Suppressor macrophage treated with lipopolysaccharide for 4 hours (primary cell): ENCODE measurements around the gene TTLL7.

Source experiments
- DNase-seq: peaks from one replicate; pipeline ENCODE4 v3.0.0-alpha.2; 2020

TTLL7 gene

DNA sequence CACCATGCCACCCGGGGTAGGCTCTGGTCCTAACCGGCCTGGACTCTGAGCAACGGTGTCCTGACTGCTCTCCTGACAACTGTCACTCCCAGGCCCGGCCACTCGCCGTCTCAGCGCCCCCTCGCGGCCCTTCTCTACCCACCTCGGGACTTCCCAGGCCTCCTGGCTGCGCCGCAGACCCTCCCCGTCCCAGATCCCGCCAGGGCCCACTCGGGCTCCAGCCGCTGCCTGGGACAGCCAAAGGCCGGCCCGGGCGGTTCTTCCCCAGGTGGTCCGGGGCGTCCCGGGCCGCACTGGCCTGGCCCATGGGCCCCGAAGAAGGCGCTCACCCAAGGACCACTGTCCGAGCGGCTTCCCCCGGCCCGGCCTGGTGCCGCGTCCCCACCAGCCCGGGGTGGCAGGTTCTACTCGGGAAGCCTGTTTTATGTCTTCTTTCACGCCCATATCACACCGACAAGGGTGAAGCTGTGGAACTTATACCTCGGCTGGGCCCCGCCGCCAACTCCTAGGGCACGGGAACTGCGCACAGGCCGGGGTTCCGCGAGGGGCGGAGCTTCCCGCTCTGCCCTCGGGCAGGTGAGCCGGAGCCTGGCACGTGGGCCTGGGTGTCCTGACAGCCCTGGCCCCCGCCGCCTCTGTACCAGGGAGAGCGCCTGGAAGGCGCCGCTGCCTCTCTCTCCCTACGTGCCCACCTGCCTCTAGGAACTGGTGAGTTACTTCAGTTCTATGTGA is 138.3 kb downstream of the TTLL7 start:
- peak; percentile 77 for DNase-seq

DNA sequence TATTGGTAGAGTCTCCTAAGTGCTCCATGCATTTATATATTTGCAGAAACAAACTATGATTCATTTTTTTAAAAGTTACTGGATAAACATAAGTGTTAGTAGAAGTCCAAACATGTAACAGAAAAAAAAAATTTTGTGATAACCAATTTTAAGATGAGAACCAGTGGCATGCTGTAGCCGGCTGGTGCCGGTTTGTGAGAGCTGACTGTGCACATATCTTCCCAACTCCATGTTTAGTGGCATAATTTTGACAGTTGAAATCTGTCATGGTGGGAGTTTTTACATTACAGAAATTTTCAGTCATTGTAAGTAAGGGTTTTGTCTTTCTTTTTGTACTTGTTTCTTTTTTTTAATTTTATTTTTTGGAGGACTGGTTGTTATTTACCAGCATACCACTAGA is 141.2 kb downstream of the TTLL7 start:
- no peak for DNase-seq

DNA sequence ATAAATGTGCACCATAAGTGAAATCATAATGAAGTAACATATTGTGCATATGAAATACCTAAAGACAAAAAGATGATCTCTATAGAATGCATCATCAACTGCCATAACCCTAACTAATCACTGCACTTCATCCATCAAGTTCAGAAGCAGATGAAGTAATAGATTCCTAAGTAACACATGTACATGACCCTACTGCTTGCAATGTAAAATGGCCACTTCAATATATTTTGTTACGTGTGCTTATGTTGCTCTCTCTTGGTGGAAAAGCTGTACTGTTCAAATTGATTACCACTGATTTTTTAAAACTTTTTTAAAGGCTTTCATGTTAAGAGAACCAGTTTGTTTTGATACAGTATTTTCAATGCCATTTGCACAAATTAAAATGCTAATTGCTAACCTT is 141.8 kb downstream of the TTLL7 start:
- DNase-seq, result peak; percentile 9

DNA sequence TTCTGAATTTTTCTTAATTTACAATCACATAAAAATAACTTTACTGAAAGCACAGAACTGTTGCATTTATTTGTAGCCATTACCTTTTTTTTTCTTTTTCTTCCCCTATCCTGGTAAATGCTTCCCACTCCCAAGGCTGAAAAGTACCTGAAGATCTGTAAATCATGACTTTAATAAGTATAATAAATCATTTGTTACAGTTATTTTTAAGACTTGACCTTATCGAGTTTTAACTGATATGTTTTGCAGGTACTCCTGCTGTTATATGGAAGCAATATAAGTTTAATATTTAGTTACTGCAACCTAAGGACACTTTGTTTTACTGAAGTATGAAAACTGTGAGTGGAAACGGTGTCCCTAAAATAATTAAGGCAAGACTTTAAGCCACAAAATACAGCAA is 142.6 kb downstream of the TTLL7 start:
- no peak for DNase-seq

DNA sequence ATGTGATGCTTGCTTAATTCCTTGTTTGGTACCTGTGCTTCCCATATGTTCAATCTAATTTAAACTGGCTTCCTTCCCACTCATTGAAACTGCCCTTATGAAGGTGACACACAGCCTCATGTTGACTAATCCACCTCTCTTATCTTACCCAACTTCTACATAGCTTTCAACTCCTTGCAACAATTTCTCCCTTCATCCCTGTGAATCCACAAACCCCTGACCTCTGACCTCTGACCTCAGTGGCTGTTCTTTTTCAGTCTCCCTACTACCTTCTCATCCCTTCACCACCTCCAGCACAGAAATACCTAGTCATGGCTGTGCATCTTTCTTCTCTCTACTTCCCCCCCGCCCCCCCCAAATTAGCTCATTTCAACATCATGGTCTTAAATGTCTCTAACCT is 144.5 kb downstream of the TTLL7 start:
- no peak for DNase-seq

DNA sequence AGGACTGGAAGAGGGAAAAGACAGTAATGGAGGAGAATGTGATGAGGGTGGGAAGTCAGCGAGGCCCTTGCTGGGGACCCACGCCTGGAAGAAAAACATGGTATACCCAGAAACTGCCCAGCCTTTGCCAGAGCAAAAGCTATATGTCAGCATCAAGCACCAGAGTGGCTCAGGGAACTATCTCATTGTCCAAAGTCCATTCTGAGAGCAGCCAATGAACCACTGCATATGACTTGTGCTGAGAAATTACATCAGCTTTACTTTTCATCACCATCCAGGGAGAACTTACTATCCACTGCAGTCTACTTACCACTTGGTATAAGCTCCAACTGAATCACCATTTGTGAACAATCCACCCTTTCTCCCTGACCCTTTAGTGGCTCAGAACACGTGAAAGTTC is 148.1 kb downstream of the TTLL7 start:
- no peak for DNase-seq

DNA sequence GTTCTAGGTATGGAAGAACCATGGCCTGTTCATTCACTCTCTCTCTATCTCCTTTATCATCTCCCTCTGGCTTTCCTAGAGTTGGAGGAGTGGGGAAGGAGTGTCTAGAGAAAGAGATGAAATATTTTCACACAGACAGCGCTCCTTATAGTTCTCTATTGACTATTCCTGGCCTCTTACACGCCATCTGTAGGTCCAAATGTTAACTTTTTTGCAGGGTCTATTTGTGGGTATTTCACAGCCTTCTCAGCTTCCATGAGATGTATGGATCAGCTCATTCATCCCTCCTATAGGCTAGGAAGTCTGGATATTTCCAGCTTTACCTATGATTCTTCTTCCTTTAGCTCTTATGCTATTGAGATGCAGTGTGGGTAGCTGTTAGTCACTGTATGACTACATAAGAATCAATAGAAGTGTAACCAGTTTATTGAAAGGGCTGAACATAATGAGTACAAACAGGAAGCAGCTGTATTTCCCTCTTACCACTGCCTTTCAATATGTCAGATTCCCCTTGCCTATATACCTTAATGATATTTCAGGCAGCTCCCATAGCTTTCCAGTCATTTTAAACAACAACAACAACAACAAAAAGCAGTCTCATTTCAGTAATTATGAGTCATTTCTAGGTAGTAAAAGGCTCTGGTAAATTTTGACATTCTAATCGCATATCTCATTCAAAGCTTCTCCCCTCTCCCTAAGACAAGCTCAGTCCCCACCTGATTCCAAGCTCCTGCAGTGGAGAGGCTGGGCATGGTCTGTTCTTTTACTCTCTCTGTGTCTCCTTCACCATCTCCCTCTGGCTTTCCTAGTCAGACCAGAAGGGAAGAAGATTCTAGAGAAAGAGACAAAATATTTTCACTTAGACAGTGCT is 149.5 kb downstream of the TTLL7 start:
- no peak for DNase-seq

DNA sequence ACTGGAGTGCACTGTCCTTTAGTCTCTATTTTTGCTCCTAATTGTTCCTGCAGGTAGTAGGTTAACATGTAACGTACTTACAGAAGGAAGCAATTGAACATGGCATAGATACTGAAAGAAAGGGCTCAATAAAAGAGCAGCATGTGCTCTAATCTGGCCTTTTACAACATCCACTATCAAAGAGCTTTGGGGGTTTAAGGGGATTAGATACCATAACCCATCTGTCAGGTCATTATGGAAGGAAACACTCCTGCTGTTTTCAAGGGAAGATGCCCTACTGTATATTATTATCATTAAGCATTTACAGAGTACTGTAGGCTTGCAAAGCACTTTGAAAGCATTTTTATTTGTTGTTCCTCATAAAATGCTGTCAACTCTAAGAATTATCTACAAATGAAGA is 152.8 kb downstream of the TTLL7 start:
- DNase-seq, result no peak

DNA sequence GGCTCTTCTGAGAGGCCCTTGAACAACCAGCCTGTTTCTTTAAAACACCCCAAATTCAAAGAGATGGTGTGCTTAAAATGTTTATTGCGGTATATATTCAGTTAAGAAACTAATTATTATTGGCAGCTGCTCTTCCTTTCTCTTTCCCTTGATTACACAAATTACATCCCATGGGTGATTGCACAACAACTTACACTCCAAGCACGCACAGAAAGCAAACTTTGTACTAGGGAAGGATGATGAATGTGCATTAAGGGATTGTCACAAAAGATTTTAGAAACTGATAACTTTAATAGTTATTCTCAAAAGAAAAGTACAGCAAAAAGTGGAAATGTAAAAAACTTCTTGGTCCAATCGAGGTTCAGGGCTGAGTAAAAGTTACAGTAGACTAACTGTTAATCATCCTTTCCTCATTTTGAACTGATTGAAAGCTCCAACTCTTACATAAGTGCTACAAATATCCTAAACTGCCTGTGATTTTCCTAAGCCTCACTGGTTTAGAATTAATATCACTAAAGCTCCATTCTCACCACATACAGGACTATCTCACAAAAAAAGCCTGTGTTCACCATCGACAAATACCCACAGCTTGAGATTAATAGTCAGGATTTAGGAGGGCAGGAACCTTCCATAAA is 153.4 kb downstream of the TTLL7 start:
- DNase-seq, result peak; percentile 51

DNA sequence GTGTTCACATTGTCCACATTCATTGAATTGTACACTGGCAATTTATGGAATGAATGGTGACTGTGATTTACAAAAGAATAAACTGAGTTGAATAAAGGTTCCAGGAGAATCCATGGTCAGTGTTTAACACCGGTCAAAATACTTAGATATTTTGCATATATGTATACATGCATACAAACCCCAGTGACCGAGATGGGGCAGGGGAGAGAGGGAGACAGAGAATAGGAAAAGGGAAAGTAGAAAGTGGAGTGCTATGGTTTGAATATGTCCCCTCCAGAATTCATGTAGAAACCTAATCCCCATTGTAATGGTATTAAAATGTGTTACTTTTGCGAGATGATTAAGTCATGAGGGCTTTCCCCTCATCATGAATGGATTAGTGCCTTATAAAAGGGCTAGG is 154.4 kb downstream of the TTLL7 start:
- DNase-seq, result no peak

DNA sequence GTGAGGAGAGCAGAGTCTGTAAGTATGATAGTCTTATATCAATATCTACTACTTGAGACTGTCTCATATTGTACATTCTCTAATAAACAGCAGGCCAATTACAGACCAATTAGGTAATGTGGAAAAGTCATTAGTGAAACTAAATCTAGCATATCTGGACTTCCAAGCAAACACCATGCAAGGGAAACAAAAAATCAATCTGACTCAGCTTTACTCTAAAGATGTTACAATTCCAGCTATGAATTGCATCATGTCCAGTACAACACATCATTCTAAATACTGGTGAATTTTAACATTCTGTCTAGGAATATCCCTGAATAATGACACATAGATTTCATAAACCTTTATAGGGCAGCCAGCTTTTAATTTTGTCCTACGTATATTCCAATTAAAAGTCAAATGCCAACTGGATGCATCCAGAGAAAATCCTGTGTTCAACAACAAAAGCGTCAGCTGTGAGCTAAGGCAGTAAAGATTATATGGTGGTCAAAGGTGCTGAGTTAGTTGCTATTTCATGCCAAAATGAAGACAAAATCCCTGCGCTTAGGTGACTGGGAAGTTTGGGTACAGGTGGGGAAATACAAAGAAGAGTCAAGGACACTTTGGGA is 159.3 kb downstream of the TTLL7 start:
- peak; percentile 43 for DNase-seq

DNA sequence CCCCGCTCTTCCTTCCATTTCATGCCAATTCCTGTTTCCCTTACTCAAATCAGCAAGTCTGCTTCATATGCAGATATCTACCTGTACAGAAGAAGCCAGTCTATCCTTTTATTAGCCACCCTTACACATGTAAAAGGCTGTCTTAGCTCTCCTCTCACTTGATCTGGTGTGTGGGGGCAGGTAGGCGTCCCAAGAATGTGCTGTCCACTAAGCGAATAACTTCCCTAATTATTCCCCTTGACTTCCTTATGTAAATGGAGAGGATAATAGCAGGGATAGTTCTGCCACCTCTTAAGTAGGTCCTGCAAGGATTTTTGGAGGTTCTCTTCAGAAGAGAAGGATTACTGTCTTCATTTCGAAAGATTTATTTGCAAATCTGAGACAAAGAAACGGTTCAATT is 160.4 kb downstream of the TTLL7 start:
- no peak for DNase-seq

DNA sequence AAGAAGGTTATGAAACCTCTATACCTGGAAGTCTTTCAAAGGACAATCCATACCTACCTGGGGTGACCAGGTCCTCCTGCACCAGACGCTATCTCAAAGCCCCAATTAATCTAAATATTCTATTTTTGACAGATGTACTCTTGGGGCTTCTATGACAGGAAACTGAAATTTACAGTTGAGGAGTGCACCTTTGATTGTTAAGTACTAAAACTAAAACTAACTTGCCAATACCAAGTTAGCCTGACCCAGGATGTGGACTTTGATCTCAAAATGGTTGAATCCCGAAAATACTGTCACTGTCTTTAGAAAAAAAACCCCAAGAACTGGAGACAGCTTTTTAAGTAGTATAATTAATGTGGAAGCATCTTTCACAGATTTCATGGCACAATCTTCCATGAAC is 162.4 kb downstream of the TTLL7 start:
- DNase-seq, result no peak

DNA sequence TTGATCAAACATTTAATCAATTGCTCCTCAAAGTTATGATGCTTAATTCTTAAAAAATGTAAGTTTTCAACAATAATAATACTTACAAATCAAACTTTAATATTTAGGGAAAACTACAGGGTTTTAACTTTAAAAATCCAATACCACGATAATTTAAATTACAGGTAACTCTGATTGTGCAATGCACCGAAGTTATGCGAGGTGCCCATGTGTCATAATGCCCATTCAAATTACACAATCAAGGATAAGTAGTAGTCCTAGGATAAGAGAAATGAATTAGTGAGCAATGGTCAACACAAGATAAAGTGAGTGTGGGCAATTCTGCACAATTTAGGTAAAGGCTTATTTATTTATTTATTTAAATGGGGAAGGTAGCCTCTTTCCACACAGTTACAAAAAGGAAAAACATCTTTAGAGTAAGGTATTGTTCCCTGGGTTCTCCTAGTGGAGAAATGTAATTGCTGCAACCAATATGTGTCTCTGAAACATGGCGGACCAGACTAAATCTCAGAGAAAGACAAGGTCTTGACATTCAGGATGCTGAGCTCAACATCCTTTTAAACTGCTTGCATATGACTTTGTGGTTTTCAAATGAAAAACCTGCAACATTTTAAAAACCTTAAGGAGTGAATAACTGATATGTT is 164.2 kb downstream of the TTLL7 start:
- DNase-seq, result no peak

DNA sequence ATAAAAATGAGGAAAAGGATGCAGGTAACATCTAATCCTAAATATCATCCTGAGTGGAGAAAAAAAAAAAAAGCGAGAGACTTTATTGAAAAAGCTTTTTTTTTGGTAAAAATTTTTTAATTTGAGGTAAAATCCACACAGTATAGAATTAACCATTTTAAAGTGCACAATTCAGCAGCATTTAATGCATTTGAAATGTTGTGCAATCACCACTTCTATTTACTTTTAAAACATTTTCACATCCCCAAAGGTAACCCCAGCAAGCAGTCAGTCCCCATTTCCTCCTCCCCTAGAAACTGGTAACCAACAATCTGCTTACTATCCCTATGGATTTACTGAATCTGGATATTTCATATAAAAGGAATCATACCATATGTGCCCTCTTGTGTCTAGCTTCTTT is 166.7 kb downstream of the TTLL7 start:
- no peak for DNase-seq

DNA sequence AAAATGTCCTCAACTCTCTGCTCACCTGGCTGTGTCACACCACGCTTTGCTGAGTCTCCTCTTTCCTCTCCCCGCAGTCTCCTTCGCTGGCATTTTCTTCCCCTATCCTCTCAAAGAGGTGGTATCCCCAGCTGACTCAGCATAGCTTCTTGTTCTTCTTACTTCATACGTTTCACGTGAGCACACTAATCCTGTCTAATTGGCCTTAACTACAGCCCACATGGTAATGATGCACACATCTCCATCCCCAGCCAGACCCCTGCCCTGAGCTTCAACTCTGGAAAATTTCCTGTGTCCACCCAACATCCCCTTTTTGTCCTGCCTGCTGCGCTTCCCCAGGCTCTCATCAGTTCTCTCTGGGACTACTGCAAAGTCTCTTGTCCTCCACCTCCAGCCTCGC is 169.8 kb downstream of the TTLL7 start:
- no peak for DNase-seq

DNA sequence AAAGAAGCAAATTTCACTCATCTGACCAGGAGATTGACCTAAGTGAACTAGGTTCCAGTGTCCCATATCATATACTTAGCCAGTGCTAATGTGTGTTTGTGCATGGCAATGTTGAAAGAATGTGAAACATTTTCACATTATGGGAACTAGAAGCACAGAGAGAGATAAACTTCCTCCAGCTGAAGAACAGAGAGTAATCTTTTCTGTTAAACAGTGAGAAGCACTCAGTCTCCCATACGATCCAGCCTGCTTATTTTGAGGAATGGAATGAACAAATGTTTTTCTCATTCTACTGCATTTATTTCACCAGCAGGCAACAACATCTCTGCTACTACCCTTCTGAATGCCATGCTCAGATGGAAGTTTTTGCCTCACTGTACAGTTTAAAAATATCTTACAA is 170.5 kb downstream of the TTLL7 start:
- DNase-seq, result no peak

DNA sequence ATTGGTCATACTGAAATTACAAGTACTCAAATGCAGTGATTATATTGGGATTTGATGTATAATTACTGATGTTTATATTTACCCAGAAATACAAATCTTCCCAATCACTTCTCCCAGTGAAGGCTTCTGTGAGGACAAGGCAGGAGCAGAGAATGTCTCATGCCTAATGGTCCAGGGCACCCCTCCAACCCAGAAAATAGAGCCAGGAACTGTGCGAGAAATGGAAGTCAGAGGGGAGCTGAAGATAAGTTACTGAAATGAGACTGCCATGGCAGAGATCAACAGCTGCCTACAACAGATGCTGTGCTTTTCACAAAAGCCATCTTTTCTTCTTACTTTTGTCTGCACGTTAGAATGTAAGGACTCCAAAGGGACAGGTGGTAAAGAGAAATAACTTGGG is 171.2 kb downstream of the TTLL7 start:
- no peak for DNase-seq

DNA sequence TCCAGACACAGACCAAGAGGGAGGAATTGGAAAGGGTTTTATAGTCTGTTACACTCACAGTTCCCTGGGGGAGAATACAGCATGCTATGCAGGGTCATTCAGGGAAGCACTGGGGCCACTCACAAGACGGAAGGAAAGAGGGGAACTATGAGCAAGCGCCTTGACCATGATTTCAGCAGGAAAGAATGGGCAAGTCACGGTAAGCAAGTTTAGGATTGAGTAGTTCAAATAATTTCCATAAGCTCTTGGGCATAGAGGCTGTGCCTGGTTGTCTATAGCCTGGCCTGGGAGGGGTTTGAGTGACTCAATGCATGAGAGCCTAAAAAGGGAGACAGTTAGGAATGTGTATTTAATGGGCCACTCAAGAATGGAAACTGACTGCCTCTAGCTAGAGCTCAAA is 176.7 kb downstream of the TTLL7 start:
- DNase-seq, result no peak

DNA sequence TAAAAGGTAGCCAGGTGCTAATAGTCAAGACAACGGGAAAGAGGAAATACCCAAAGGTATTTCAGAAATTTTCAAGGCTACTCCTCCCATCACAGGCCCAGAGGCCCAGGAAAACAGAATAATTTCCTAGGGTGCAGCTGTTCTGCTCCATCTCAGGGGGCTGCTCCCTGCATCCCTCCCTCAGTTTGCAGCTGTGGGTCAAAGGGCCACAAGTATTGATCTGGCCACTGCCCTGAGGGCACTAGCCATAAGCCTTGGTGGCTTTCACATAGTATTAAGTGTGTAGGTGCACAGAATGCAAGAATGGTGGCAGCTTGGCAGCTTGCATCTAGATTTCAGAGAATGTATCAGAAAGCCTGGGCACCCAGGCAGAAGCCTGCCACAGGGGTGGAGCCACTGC is 179.5 kb downstream of the TTLL7 start:
- DNase-seq, result no peak

DNA sequence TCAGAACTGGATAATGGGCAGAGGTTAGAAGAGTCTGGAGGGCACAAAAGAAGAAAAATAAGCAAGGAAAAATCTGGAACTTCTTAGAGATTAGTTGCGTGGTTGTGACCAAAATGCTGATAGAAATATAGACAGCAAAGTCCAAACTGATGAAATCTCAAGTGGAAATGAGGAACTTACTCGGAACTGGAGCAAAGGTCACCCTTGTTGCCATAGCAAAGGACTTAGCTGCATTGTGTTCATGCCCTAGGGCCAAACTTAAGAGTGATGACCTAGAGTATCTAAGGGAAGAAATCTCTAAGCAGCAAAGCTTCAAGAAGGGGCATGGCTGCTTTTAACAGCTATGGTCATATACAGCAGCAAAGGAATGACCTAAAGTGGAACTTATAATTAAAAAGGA is 180.0 kb downstream of the TTLL7 start:
- DNase-seq, result peak; percentile 83

DNA sequence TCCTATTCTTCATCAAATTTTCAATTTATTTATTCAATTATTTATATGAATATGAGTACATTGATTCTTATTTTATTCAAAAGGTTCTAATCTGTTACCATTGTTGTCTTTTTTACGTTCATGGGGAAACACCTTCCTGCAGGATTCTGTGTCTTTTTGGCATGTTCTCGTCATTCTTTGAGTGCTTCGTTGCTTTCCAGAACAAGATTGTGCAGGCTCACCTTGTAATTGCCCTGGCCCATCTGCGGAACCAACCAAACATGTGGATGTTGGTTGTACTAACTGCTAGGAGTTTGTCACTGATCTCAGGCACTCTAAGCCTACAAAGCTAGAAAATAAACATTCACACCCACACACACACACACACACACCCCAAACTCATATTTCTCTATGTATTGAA is 182.1 kb downstream of the TTLL7 start:
- DNase-seq, result no peak

DNA sequence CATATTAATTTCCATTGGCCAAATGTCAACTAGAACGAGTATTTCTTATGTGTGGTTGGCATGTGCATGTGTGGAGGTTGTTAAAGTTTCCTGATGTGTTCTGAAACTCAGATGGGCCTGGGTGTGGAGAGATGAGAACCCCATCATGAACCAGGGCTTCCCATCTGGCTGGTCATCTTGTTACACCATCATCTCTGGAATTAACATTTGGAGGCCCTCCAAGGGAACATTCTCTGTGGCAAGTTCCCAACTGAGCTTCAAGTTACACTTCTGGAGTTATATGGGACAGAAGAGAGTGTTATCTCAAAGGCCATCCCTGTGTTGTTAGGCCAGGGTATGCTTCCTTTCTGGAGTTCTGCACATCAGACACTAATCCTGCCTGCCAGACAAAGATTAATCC is 183.6 kb downstream of the TTLL7 start:
- DNase-seq, result no peak
